Measurements from ENCODE around the gene MRRF. TPM values are rescaled to one million over a fixed set of nuclear protein-coding genes. Genes with fewer than 3 reads are reported as not detected.

MRRF gene
- total RNA-seq, 1 experiment from 2014 or later, result 45.7 TPM

- Mint-ChIP-seq H3K4me1 (ENCODE audit: low read depth, unreplicated experiment) (no peaks in the 10 kb centered on the region), H3K27me3 (ENCODE audit: unreplicated experiment) (no peaks in the 10 kb centered on the region), H3K9me3 (ENCODE audit: low read depth, unreplicated experiment) (no peaks in the 10 kb centered on the region), H3K36me3 (ENCODE audit: insufficient read depth, unreplicated experiment) (no peaks in the 10 kb centered on the region), H3K4me3 (ENCODE audit: low read depth, unreplicated experiment) (no peak overlapping the region), H3K27ac (ENCODE audit: unreplicated experiment) (no peak overlapping the region)
- no TSS peak for BruUV-seq (replicated peaks)
- DNase-seq, result no peak
- CTCF ChIA-PET, result no interaction called here
- intact Hi-C loops (cut with micrococcal nuclease; ENCODE audit: unreplicated experiment), result no loop called here
- TF ChIP-seq CTCF (IDR thresholded peaks at IDR 0.05; ENCODE audit: unreplicated experiment), result no peak
These were observed 45.2 kb downstream of the MRRF start for GRCh38 chr9:122309861-122310260.

GRCh38 chr9:122314165-122314564 lies 49.5 kb downstream of the MRRF start:
- H3K36me3 Mint-ChIP-seq (ENCODE audit: insufficient read depth, unreplicated experiment), result no peaks in the 10 kb centered on the region
- CTCF ChIA-PET, result no interaction called here
- TF ChIP-seq CTCF (IDR thresholded peaks at IDR 0.05; ENCODE audit: unreplicated experiment), result no peak
- no peak overlapping the region for H3K4me3 Mint-ChIP-seq (ENCODE audit: low read depth, unreplicated experiment)
- no peaks in the 10 kb centered on the region for H3K4me1 Mint-ChIP-seq (ENCODE audit: low read depth, unreplicated experiment)
- no peak overlapping the region for H3K27ac Mint-ChIP-seq (ENCODE audit: unreplicated experiment)
- intact Hi-C loops (cut with micrococcal nuclease; ENCODE audit: unreplicated experiment), result no loop called here
- BruUV-seq (replicated peaks), result no TSS peak
- H3K9me3 Mint-ChIP-seq (ENCODE audit: low read depth, unreplicated experiment), result no peaks in the 10 kb centered on the region
- H3K27me3 Mint-ChIP-seq (ENCODE audit: unreplicated experiment), result no peaks in the 10 kb centered on the region
- DNase-seq, result no peak

- Mint-ChIP-seq H3K9me3 (ENCODE audit: low read depth, unreplicated experiment) (no peaks in the 10 kb centered on the region), H3K27ac (ENCODE audit: unreplicated experiment) (no peak overlapping the region), H3K4me1 (ENCODE audit: low read depth, unreplicated experiment) (no peaks in the 10 kb centered on the region), H3K36me3 (ENCODE audit: insufficient read depth, unreplicated experiment) (no peaks in the 10 kb centered on the region), H3K4me3 (ENCODE audit: low read depth, unreplicated experiment) (no peak overlapping the region), H3K27me3 (ENCODE audit: unreplicated experiment) (no peaks in the 10 kb centered on the region)
- CTCF ChIA-PET, result no interaction called here
- no peak for TF ChIP-seq CTCF (IDR thresholded peaks at IDR 0.05; ENCODE audit: unreplicated experiment)
- BruUV-seq (replicated peaks), result no TSS peak
- DNase-seq, result no peak
- intact Hi-C loops (cut with micrococcal nuclease; ENCODE audit: unreplicated experiment), result no loop called here
These were observed 50.9 kb downstream of the MRRF start for GRCh38 chr9:122315534-122315933.

- DNase-seq, result no peak
- CTCF ChIA-PET, result interaction anchor here (0.6 kb wide), 1 partner anchor 211 kb away, joined by 3 read pairs; no protein-coding TSS in a partner anchor
- BruUV-seq (replicated peaks), result no TSS peak
- no peaks in the 10 kb centered on the region for H3K9me3 Mint-ChIP-seq (ENCODE audit: low read depth, unreplicated experiment)
- H3K4me1 Mint-ChIP-seq (ENCODE audit: low read depth, unreplicated experiment), result no peaks in the 10 kb centered on the region
- no peak for TF ChIP-seq CTCF (IDR thresholded peaks at IDR 0.05; ENCODE audit: unreplicated experiment)
- H3K27me3 Mint-ChIP-seq (ENCODE audit: unreplicated experiment), result no peaks in the 10 kb centered on the region
- H3K36me3 Mint-ChIP-seq (ENCODE audit: insufficient read depth, unreplicated experiment), result no peaks in the 10 kb centered on the region
- H3K4me3 Mint-ChIP-seq (ENCODE audit: low read depth, unreplicated experiment), result no peak overlapping the region
- H3K27ac Mint-ChIP-seq (ENCODE audit: unreplicated experiment), result no peak overlapping the region
- intact Hi-C loops (cut with micrococcal nuclease; ENCODE audit: unreplicated experiment), result no loop called here
These were observed 53.6 kb downstream of the MRRF start for GRCh38 chr9:122318284-122318683.

All from Calu3 (cell line).